Caco-2 (cell line): ENCODE results near the gene LYPLAL1. TPM values are rescaled to one million over a fixed set of nuclear protein-coding genes. Genes with fewer than 3 reads are reported as not detected.

Experiments used
- BruUV-seq: library from RNA; stranded (reverse); fragments of 400-500 nt; replicated peaks from 2 replicates; lab custom pipeline; 2021; lab: Mats Ljungman, UMichigan
- CTCF ChIA-PET: fragments of 300-600 bp; sonication (Branson Sonifier 250); formaldehyde crosslinking; loops from one replicate; lab custom pipeline; 2022; ENCODE audit warnings: antibody characterized with exemption; lab: Charles Lee
- POLR2A ChIA-PET: fragments of 300-600 bp; sonication (Branson Sonifier 250); formaldehyde crosslinking; loops from one replicate; lab custom pipeline; 2022; ENCODE audit warnings: antibody characterized with exemption; lab: Charles Lee
- DNase-seq, 2 experiments: peaks; one replicate each; pipeline versions ENCODE4 v3.0.0 to v3.0.0-alpha.2; 2020 to 2022
- H3K27me3 ChIP-seq: replicated peaks from 2 replicates; pipeline ENCODE4 v1.6.0; 2011; ENCODE audit warnings: low read length; ENCODE audit not compliant: control insufficient read depth, insufficient read depth
- H3K36me3 ChIP-seq: 2 replicates; pipeline ENCODE4 v1.5.1; 2011; ENCODE audit warnings: low read length; ENCODE audit not compliant: control insufficient read depth, insufficient read depth
- H3K4me1 ChIP-seq: fragments of 250-450 bp; sonication (Bioruptor Pico); 2 replicates; pipeline ENCODE4 v1.5.1; 2020; ENCODE audit warnings: mild to moderate bottlenecking
- H3K4me3 ChIP-seq: 2 replicates; pipeline ENCODE4 v1.5.1; 2011; ENCODE audit warnings: low read depth, mild to moderate bottlenecking, control low read depth, low read length
- H3K9me3 ChIP-seq: fragments of 250-450 bp; sonication (Bioruptor Pico); 2 replicates; pipeline ENCODE4 v1.5.1; 2020; ENCODE audit warnings: mild to moderate bottlenecking, moderate library complexity
- H3K27ac Mint-ChIP-seq: one replicate; pipeline ENCODE4 v1.8.0; 2022; ENCODE audit warnings: mixed read lengths; ENCODE audit not compliant: unreplicated experiment
- H3K27me3 Mint-ChIP-seq: one replicate; pipeline ENCODE4 v1.8.0; 2022; ENCODE audit warnings: mixed read lengths; ENCODE audit not compliant: insufficient read depth, unreplicated experiment
- H3K36me3 Mint-ChIP-seq: one replicate; pipeline ENCODE4 v1.8.0; 2022; ENCODE audit warnings: mild to moderate bottlenecking, mixed read lengths; ENCODE audit not compliant: insufficient read depth, unreplicated experiment
- H3K4me1 Mint-ChIP-seq: one replicate; pipeline ENCODE4 v1.8.0; 2022; ENCODE audit warnings: low read depth, mixed read lengths; ENCODE audit not compliant: unreplicated experiment
- H3K4me3 Mint-ChIP-seq: one replicate; pipeline ENCODE4 v1.8.0; 2022; ENCODE audit warnings: mild to moderate bottlenecking, moderate library complexity, mixed read lengths; ENCODE audit not compliant: unreplicated experiment
- H3K9me3 Mint-ChIP-seq: one replicate; pipeline ENCODE4 v1.8.0; 2022; ENCODE audit warnings: mixed read lengths; ENCODE audit not compliant: unreplicated experiment
- intact Hi-C: fragments of 100-400 bp; cut with micrococcal nuclease; formaldehyde crosslinking; loops from one replicate; pipeline ENCODE4 v1.10.0; 2022; ENCODE audit not compliant: unreplicated experiment
- total RNA-seq: library from RNA; stranded (reverse); gene quantifications from 2 replicates; pipeline ENCODE4 v1.2.3, GENCODE V29; 2022
- TF ChIP-seq, protein P1 (sequence below), 2 experiments: fragments of 200-600 bp in 1 of 2; IDR thresholded peaks; 1 replicate in 1 of 2; 2 replicates in 1 of 2; pipeline versions ENCODE4 v1.5.1 to v1.8.0; 2011 to 2022; ENCODE audit warnings: antibody characterized with exemption in 1 of 2, control low read depth in 1 of 2, inconsistent platforms in 1 of 2, low read depth in 1 of 2, low read length in 1 of 2, mild to moderate bottlenecking in 1 of 2, moderate library complexity in 1 of 2; ENCODE audit not compliant: insufficient read depth in 1 of 2, severe bottlenecking in 1 of 2, unreplicated experiment in 1 of 2

Gene LYPLAL1
- total RNA-seq, 1 experiment from 2014 or later: 20.4 TPM

DNA sequence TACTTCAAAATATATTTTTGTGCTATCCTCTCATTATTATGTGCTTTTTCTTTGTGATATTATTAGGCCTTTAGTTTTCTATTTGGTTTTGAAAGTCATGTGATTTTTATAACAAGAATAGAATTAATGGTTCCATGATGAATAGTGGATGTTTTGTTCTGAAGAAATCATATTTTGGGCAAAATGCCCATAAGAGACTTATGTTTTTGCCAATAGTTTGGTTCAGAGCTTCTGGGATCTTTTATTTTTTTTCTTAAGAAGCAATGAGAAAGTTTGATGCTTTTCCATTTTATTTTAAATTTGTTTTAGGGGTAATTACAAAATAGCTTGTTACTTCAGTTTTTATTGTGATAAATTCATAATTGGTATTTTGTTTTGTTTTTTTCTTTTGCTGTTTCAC is 49.8 kb downstream of the LYPLAL1 start:
- no TSS peak for BruUV-seq
- TF ChIP-seq, protein P1, sequence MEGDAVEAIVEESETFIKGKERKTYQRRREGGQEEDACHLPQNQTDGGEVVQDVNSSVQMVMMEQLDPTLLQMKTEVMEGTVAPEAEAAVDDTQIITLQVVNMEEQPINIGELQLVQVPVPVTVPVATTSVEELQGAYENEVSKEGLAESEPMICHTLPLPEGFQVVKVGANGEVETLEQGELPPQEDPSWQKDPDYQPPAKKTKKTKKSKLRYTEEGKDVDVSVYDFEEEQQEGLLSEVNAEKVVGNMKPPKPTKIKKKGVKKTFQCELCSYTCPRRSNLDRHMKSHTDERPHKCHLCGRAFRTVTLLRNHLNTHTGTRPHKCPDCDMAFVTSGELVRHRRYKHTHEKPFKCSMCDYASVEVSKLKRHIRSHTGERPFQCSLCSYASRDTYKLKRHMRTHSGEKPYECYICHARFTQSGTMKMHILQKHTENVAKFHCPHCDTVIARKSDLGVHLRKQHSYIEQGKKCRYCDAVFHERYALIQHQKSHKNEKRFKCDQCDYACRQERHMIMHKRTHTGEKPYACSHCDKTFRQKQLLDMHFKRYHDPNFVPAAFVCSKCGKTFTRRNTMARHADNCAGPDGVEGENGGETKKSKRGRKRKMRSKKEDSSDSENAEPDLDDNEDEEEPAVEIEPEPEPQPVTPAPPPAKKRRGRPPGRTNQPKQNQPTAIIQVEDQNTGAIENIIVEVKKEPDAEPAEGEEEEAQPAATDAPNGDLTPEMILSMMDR (IDR thresholded peaks at IDR 0.05; ENCODE audit: insufficient read depth in 1 of 2, low read depth in 1 of 2, low read length in 1 of 2, severe bottlenecking in 1 of 2, unreplicated experiment in 1 of 2): no peak
- H3K4me3 Mint-ChIP-seq: no peak overlapping the region
- ChIA-PET CTCF (no interaction called here), POLR2A (no interaction called here)
- H3K9me3 Mint-ChIP-seq: no peaks in the 10 kb centered on the region
- Histone ChIP-seq H3K36me3 (no peaks in the 10 kb centered on the region), H3K4me1 (no peaks in the 10 kb centered on the region), H3K27me3 (no peaks in the 10 kb centered on the region), H3K4me3 (no peak overlapping the region), H3K9me3 (no peaks in the 10 kb centered on the region)
- no peaks in the 10 kb centered on the region for H3K27me3 Mint-ChIP-seq
- H3K4me1 Mint-ChIP-seq: no peaks in the 10 kb centered on the region
- intact Hi-C loops: no loop called here
- H3K27ac Mint-ChIP-seq: no peak overlapping the region
- H3K36me3 Mint-ChIP-seq: peaks cover 4% of the 10 kb centered on the region
- no peak for DNase-seq

DNA sequence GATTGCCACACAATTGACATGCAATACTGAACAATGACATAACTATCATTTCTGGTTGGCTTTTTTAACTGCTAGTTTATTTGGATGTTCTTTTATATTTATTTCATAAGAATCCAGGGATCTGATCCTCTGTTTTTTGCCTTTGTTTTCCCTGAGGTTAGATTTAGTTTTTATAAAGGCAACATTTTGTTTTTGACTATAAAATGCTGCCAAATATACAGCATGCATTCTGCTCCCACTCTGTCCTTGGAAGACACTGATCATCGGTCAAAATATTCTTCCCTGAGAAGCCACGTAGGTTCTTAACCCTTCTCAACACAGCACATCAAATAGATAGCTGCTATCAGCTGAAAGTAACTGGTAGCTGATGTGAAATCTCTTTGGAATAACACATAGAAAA is 52.5 kb downstream of the LYPLAL1 start:
- Mint-ChIP-seq H3K27me3 (no peaks in the 10 kb centered on the region), H3K36me3 (no peaks in the 10 kb centered on the region), H3K4me3 (no peak overlapping the region), H3K4me1 (no peaks in the 10 kb centered on the region), H3K27ac (no peak overlapping the region), H3K9me3 (no peaks in the 10 kb centered on the region)
- Histone ChIP-seq H3K4me3 (no peak overlapping the region), H3K9me3 (no peaks in the 10 kb centered on the region), H3K27me3 (no peaks in the 10 kb centered on the region), H3K4me1 (no peaks in the 10 kb centered on the region), H3K36me3 (no peaks in the 10 kb centered on the region)
- TF ChIP-seq, protein P1 (IDR thresholded peaks at IDR 0.05; ENCODE audit: insufficient read depth in 1 of 2, low read depth in 1 of 2, low read length in 1 of 2, severe bottlenecking in 1 of 2, unreplicated experiment in 1 of 2): no peak
- intact Hi-C loops: no loop called here
- POLR2A ChIA-PET: no interaction called here
- no peak for DNase-seq
- CTCF ChIA-PET: no interaction called here
- no TSS peak for BruUV-seq

DNA sequence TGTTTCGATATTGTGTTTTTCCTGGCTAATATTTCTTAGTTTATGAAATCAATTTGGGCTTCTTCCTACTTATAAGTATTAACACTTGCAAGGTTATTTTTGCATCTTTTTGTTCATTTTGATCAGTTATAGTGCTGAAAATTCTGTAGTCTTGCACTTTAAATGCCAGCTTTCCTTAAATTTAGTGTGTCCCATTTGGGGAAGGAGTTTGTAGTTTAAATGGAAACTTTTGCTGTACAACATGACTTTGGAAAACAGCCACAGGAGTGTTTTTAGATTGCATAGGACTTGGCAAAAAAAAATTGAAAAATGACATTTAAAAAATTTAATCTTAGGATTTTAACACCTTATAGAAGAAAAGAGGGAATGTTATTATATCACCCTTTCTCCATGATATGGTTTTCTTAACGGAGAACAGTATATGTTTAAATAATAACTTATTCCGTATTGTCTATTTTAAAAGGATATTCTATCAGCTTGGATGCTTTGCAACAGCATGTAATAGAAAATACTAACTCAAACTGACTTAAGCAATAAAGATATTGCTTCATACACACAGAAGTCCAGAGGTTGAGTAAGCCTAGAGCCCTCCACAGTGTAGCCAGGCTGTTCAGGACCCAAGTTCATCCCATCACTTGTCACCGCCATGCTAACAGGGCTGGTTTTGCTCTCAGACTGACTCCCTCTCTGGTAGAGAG is 53.8 kb downstream of the LYPLAL1 start:
- CTCF ChIA-PET: no interaction called here
- Histone ChIP-seq H3K4me1 (no peaks in the 10 kb centered on the region), H3K4me3 (no peak overlapping the region), H3K27me3 (no peaks in the 10 kb centered on the region), H3K36me3 (no peaks in the 10 kb centered on the region), H3K9me3 (no peaks in the 10 kb centered on the region)
- DNase-seq: no peak
- Mint-ChIP-seq H3K4me1 (no peaks in the 10 kb centered on the region), H3K9me3 (no peaks in the 10 kb centered on the region), H3K27ac (no peak overlapping the region), H3K36me3 (no peaks in the 10 kb centered on the region), H3K4me3 (no peak overlapping the region), H3K27me3 (no peaks in the 10 kb centered on the region)
- BruUV-seq: no TSS peak
- intact Hi-C loops: no loop called here
- TF ChIP-seq, protein P1 (IDR thresholded peaks at IDR 0.05; ENCODE audit: insufficient read depth in 1 of 2, low read depth in 1 of 2, low read length in 1 of 2, severe bottlenecking in 1 of 2, unreplicated experiment in 1 of 2): no peak
- POLR2A ChIA-PET: no interaction called here
